Inferior parietal cortex (tissue), 1 donor: ENCODE data around the gene HECA.
"Not testable (repeated sequence)": the region's sequence is repeated elsewhere in the genome, so short reads cannot be mapped to it uniquely, and the experiment has no call there.

Experiments
- DNase-seq: peaks from one replicate; pipeline ENCODE4 v3.0.0-alpha.2; 2016; ENCODE audit errors: extremely low spot score

The HECA gene

GRCh38 chr6:139135578-139136545 is 982 bp downstream of the HECA start:
- no peak for DNase-seq

- DNase-seq, result no peak
These were observed 2.8 kb downstream of the HECA start for GRCh38 chr6:139137706-139138105.

GRCh38 chr6:139140854-139141253 is 6.0 kb downstream of the HECA start:
- DNase-seq, result not testable (repeated sequence)

GRCh38 chr6:139142262-139142661 is 7.4 kb downstream of the HECA start:
- no peak for DNase-seq

- DNase-seq, result no peak
These were observed 8.2 kb downstream of the HECA start for GRCh38 chr6:139143111-139143510.

GRCh38 chr6:139144490-139145085 is 9.7 kb downstream of the HECA start:
- no peak for DNase-seq

GRCh38 chr6:139145661-139146060 is 10.8 kb downstream of the HECA start:
- DNase-seq, result no peak

- no peak for DNase-seq
These were observed 11.4 kb downstream of the HECA start for GRCh38 chr6:139146317-139146726.

GRCh38 chr6:139147628-139148027 is 12.7 kb downstream of the HECA start:
- DNase-seq, result no peak

- DNase-seq, result no peak
These were observed 13.8 kb downstream of the HECA start for GRCh38 chr6:139148557-139149235.

GRCh38 chr6:139149383-139149782 is 14.5 kb downstream of the HECA start:
- DNase-seq, result peak; percentile 28

GRCh38 chr6:139150920-139151319 is 16.0 kb downstream of the HECA start:
- DNase-seq, result no peak

- no peak for DNase-seq
These were observed 16.7 kb downstream of the HECA start for GRCh38 chr6:139151425-139152087.

- no peak for DNase-seq
These were observed 17.4 kb downstream of the HECA start for GRCh38 chr6:139152088-139152891.

GRCh38 chr6:139152892-139153271 is 18.0 kb downstream of the HECA start:
- DNase-seq, result no peak

- DNase-seq, result no peak
These were observed 19.0 kb downstream of the HECA start for GRCh38 chr6:139153855-139154254.

GRCh38 chr6:139154881-139155547 is 20.1 kb downstream of the HECA start:
- DNase-seq, result no peak

GRCh38 chr6:139156102-139156501 is 21.2 kb downstream of the HECA start:
- DNase-seq, result no peak

- DNase-seq, result no peak
These were observed 21.7 kb downstream of the HECA start for GRCh38 chr6:139156551-139156950.

GRCh38 chr6:139157086-139157485 is 22.2 kb downstream of the HECA start:
- not testable (repeated sequence) for DNase-seq

- DNase-seq, result no peak
These were observed 24.1 kb downstream of the HECA start for GRCh38 chr6:139159016-139159415.
